ENCODE results near the gene CDH23.
A peak's percentile ranks its signal among the peaks of the same experiment; 100 is the strongest.

Gene CDH23

GRCh38 chr10:71580926-71581325, 184.2 kb downstream of the CDH23 start:
- TF ChIP-seq, protein P1, sequence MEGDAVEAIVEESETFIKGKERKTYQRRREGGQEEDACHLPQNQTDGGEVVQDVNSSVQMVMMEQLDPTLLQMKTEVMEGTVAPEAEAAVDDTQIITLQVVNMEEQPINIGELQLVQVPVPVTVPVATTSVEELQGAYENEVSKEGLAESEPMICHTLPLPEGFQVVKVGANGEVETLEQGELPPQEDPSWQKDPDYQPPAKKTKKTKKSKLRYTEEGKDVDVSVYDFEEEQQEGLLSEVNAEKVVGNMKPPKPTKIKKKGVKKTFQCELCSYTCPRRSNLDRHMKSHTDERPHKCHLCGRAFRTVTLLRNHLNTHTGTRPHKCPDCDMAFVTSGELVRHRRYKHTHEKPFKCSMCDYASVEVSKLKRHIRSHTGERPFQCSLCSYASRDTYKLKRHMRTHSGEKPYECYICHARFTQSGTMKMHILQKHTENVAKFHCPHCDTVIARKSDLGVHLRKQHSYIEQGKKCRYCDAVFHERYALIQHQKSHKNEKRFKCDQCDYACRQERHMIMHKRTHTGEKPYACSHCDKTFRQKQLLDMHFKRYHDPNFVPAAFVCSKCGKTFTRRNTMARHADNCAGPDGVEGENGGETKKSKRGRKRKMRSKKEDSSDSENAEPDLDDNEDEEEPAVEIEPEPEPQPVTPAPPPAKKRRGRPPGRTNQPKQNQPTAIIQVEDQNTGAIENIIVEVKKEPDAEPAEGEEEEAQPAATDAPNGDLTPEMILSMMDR (IDR thresholded peaks at IDR 0.05; ENCODE audit: control insufficient read depth, insufficient read depth, low read depth, low read length, missing control alignments): no peak
- H3K4me3 ChIP-seq (ENCODE audit: control insufficient read depth, low read depth, low read length): no peak overlapping the region
- no peak for DNase-seq (ENCODE audit: low read depth)

DNA sequence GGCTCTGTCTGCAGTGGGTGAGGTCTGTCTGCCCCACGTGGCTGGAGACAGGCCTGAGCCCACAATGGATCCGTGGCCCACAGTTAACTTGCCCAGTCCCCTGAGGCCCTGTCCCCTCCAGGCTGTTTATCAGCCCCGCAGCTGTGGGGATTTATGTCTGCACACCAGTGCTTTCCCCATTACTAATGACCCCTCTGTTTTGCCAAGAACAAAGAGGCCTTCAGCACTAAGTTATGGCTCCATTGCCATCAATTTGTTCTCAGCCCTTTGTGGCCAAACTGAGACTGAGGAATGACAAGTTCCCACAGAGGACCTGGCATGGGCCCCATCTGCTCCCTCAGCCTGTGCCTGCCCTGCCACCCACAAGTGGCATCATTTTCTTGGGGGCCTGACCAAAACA, 184.7 kb downstream of the CDH23 start:
- TF ChIP-seq, protein P1 (IDR thresholded peaks at IDR 0.05; ENCODE audit: control insufficient read depth, insufficient read depth, low read depth, low read length, missing control alignments): no peak
- no peak for DNase-seq (ENCODE audit: low read depth)
- H3K4me3 ChIP-seq (ENCODE audit: control insufficient read depth, low read depth, low read length): no peak overlapping the region

DNA sequence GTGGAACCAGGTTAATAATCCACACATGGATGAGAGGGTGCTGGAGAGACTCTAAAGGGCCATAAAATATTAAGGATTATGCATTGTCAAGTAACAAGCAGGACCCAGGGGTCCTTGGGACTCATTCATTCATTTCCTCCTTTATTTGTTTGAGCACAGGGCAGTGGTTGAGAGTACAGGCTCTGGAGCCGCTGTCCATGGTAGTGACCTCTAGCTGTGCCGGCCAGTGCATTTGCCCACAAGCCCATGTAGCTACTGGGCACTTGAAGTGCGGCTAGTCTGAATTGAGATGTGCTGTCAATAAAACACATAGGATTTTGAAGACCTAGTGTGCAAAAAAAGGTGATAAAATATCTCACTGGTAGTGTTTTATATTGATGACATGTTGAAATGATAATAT, 185.3 kb downstream of the CDH23 start:
- TF ChIP-seq, protein P1 (IDR thresholded peaks at IDR 0.05; ENCODE audit: control insufficient read depth, insufficient read depth, low read depth, low read length, missing control alignments): no peak
- H3K4me3 ChIP-seq (ENCODE audit: control insufficient read depth, low read depth, low read length): no peak overlapping the region
- no peak for DNase-seq (ENCODE audit: low read depth)

- DNase-seq (ENCODE audit: low read depth): no peak
- H3K4me3 ChIP-seq (ENCODE audit: control insufficient read depth, low read depth, low read length): no peak overlapping the region
- TF ChIP-seq, protein P1 (IDR thresholded peaks at IDR 0.05; ENCODE audit: control insufficient read depth, insufficient read depth, low read depth, low read length, missing control alignments): no peak
Measured at GRCh38 chr10:71582506-71583475, 186.1 kb downstream of the CDH23 start.

- peak; percentile 39 for DNase-seq (ENCODE audit: low read depth)
- no peak overlapping the region for H3K4me3 ChIP-seq (ENCODE audit: control insufficient read depth, low read depth, low read length)
- TF ChIP-seq, protein P1 (IDR thresholded peaks at IDR 0.05; ENCODE audit: control insufficient read depth, insufficient read depth, low read depth, low read length, missing control alignments): no peak
Measured at GRCh38 chr10:71584461-71584860, 187.7 kb downstream of the CDH23 start.

- no peak for DNase-seq (ENCODE audit: low read depth)
- TF ChIP-seq, protein P1 (IDR thresholded peaks at IDR 0.05; ENCODE audit: control insufficient read depth, insufficient read depth, low read depth, low read length, missing control alignments): no peak
- H3K4me3 ChIP-seq (ENCODE audit: control insufficient read depth, low read depth, low read length): no peak overlapping the region
Measured at GRCh38 chr10:71584902-71585563, 188.3 kb downstream of the CDH23 start.
